ENCODE data around the gene ISLR2.

GRCh38 chr15:74123658-74124057 is 6.7 kb upstream of the ISLR2 start:
- TF ChIP-seq CTCF (IDR thresholded peaks at IDR 0.05) = no peak
- no peak for TF ChIP-seq TEAD1 (CRISPR knock-in tag; IDR thresholded peaks at IDR 0.05)
- no peak for TF ChIP-seq JUN (CRISPR knock-in tag; IDR thresholded peaks at IDR 0.05)
- no peak for TF ChIP-seq GTF2I (CRISPR knock-in tag; conservative IDR thresholded peaks at IDR 0.05)
- no peak for TF ChIP-seq TCF7 (CRISPR knock-in tag; IDR thresholded peaks at IDR 0.05; ENCODE audit: low read depth)
- no peak for TF ChIP-seq E2F5 (CRISPR knock-in tag; IDR thresholded peaks at IDR 0.05)
- TF ChIP-seq ERG (CRISPR knock-in tag; IDR thresholded peaks at IDR 0.05) = no peak
- TF ChIP-seq ZBTB21 (CRISPR knock-in tag; IDR thresholded peaks at IDR 0.05; ENCODE audit: borderline replicate concordance) = no peak
- TF ChIP-seq GABPB1 (CRISPR knock-in tag; IDR thresholded peaks at IDR 0.05) = no peak
- TF ChIP-seq ATF6 (CRISPR knock-in tag; IDR thresholded peaks at IDR 0.05) = no peak

All from WTC11 (cell line).